H1 (cell line): ENCODE results near the gene CASTOR1. TPM values are rescaled to one million over a fixed set of nuclear protein-coding genes. Genes with fewer than 3 reads are reported as not detected.
A peak's percentile ranks its signal among the peaks of the same experiment; 100 is the strongest.

Experiments
- ASH2L ChIP-seq: fragments of 200-600, 300-600 bp; sonication (generic); IDR thresholded peaks from one replicate; pipeline ENCODE4 v1.7.1; 2017; ENCODE audit warnings: low read length
- CBX8 ChIP-seq: fragments of 300-800, 300-1000 bp; sonication (generic); IDR thresholded peaks from 2 replicates; pipeline ENCODE4 v1.7.1; 2016; ENCODE audit warnings: low read depth, low read length, borderline replicate concordance
- MAFK ChIP-seq: IDR thresholded peaks from 2 replicates; pipeline ENCODE4 v1.6.1; 2012; ENCODE audit warnings: low read depth, mild to moderate bottlenecking, improper control_type of control experiment, low read length
- PHF8 ChIP-seq: fragments of 200-600 bp; sonication (generic); conservative IDR thresholded peaks from 2 replicates; pipeline ENCODE4 v1.7.1; 2012; ENCODE audit warnings: low read depth, mild to moderate bottlenecking, inconsistent platforms, low read length, moderate library complexity
- RFX5 ChIP-seq: IDR thresholded peaks from 2 replicates; pipeline ENCODE4 v1.6.1; 2011; ENCODE audit warnings: low read depth, low read length, improper control_type of control experiment, borderline replicate concordance
- SAP30 ChIP-seq: fragments of 300-600 bp; sonication (generic); IDR thresholded peaks from 2 replicates; pipeline ENCODE4 v1.7.1; 2012; ENCODE audit warnings: low read length, moderate library complexity, mild to moderate bottlenecking, inconsistent platforms; ENCODE audit not compliant: insufficient read depth, insufficient replicate concordance
- SP4 ChIP-seq: IDR thresholded peaks from 2 replicates; pipeline ENCODE4 v1.6.1; 2012; ENCODE audit warnings: low read length, inconsistent platforms
- SRF ChIP-seq: IDR thresholded peaks from 2 replicates; pipeline ENCODE4 v1.6.1; 2011; ENCODE audit warnings: mild to moderate bottlenecking, low read depth, low read length, moderate library complexity
- polyA plus RNA-seq, 7 experiments: library from polyadenylated mRNA; depleted of rRNA in 3 of 7; stranded (reverse) in 5 of 7; unstranded in 2 of 7; fragments of >200 nt in 5 of 7; fragments of 200-250 nt in 2 of 7; gene quantifications; 1 replicate in 5 of 7; 2 replicates in 1 of 7; 4 replicates in 1 of 7; pipeline versions ENCODE4 v1.2.1 to v1.2.3, GENCODE V29; 2011 to 2013; ENCODE audit warnings: missing spikeins in 2 of 7, mixed read lengths in 2 of 7
- total RNA-seq: library from RNA; stranded (reverse); fragmentation: NEBNext Ultra II Directional; extraction: Animal tissue kit (Norgen Biotek cat#: 25700); gene quantifications from 2 replicates; pipeline ENCODE4 v1.2.1, GENCODE V29; 2021

The CASTOR1 gene
- total and polyA plus RNA-seq, 2 of the 8 experiments (the other 6 are each of a cell fraction or from before 2014, with no cell fraction given): 10.3 to 36.0 TPM

GRCh38 chr22:30326706-30327362 is 37.5 kb upstream of the CASTOR1 start, which contains the start of gene TBC1D10A (continued):
- peak; percentile 50 for TF ChIP-seq ASH2L
- TF ChIP-seq SAP30: no peak
- no peak for TF ChIP-seq SP4
- TF ChIP-seq CBX8: no peak
- peak; percentile 65 for TF ChIP-seq PHF8
- no peak for TF ChIP-seq SRF
- no peak for TF ChIP-seq MAFK
- no peak for TF ChIP-seq RFX5
